H9 (cell line): Measurements from ENCODE around the gene GALR3. TPM values are rescaled to one million over a fixed set of nuclear protein-coding genes. Genes with fewer than 3 reads are reported as not detected.

ENCODE experiments used
- DNase-seq: peaks from one replicate; pipeline ENCODE4 v3.0.0-alpha.2; 2017
- H2AFZ ChIP-seq: one replicate; pipeline ENCODE4 v1.6.1; 2013; ENCODE audit warnings: mild to moderate bottlenecking, low read length, control low read depth, moderate library complexity
- H2AK5ac ChIP-seq: 2 replicates; pipeline ENCODE4 v1.6.1; 2013; ENCODE audit warnings: low read length, control low read depth, mixed read lengths; ENCODE audit not compliant: insufficient read length
- H2BK120ac ChIP-seq: one replicate; pipeline ENCODE4 v1.6.1; 2013; ENCODE audit warnings: low read depth, mild to moderate bottlenecking, low read length, control low read depth, inconsistent platforms; ENCODE audit not compliant: poor library complexity, severe bottlenecking
- H2BK12ac ChIP-seq: 2 replicates; pipeline ENCODE4 v1.6.1; 2013; ENCODE audit warnings: low read length, control low read depth, mixed read lengths, low read depth; ENCODE audit not compliant: insufficient read length
- H2BK15ac ChIP-seq: 2 replicates; pipeline ENCODE4 v1.6.1; 2013; ENCODE audit warnings: low read depth, low read length, control low read depth
- H2BK20ac ChIP-seq: one replicate; pipeline ENCODE4 v1.6.1; 2013; ENCODE audit warnings: low read depth, mild to moderate bottlenecking, low read length, control low read depth, inconsistent platforms; ENCODE audit not compliant: poor library complexity, severe bottlenecking
- H2BK5ac ChIP-seq: 2 replicates; pipeline ENCODE4 v1.6.1; 2013; ENCODE audit warnings: low read length, control low read depth, mixed read lengths; ENCODE audit not compliant: insufficient read length
- H3K14ac ChIP-seq: 2 replicates; pipeline ENCODE4 v1.6.1; 2013; ENCODE audit warnings: low read length, control low read depth; ENCODE audit not compliant: insufficient read depth
- H3K18ac ChIP-seq: 2 replicates; pipeline ENCODE4 v1.6.1; 2013; ENCODE audit warnings: low read depth, mild to moderate bottlenecking, mixed read lengths, low read length, control low read depth; ENCODE audit not compliant: insufficient read length
- H3K23ac ChIP-seq: 2 replicates; pipeline ENCODE4 v1.6.1; 2013; ENCODE audit warnings: low read length, control low read depth, mixed read lengths, low read depth; ENCODE audit not compliant: insufficient read length
- H3K23me2 ChIP-seq: 2 replicates; pipeline ENCODE4 v1.6.1; 2013; ENCODE audit warnings: low read depth, mild to moderate bottlenecking, mixed read lengths, low read length, control low read depth; ENCODE audit not compliant: insufficient read length, poor library complexity, severe bottlenecking
- H3K27ac ChIP-seq: 2 replicates; pipeline ENCODE4 v1.5.1; 2013; ENCODE audit warnings: low read length, control low read depth, mixed read lengths, low read depth; ENCODE audit not compliant: insufficient read length
- H3K27me3 ChIP-seq: 2 replicates; pipeline ENCODE4 v1.6.1; 2013; ENCODE audit warnings: low read length, control low read depth, inconsistent platforms; ENCODE audit not compliant: insufficient read depth
- H3K4ac ChIP-seq: 2 replicates; pipeline ENCODE4 v1.6.1; 2013; ENCODE audit warnings: low read depth, mild to moderate bottlenecking, control low read depth, inconsistent platforms, low read length, moderate library complexity
- H3K4me1 ChIP-seq: 2 replicates; pipeline ENCODE4 v1.6.1; 2013; ENCODE audit warnings: low read length, control low read depth, inconsistent platforms; ENCODE audit not compliant: insufficient read depth
- H3K4me2 ChIP-seq: 2 replicates; pipeline ENCODE4 v1.6.1; 2013; ENCODE audit warnings: low read length, control low read depth, mixed read lengths; ENCODE audit not compliant: insufficient read length, insufficient read depth
- H3K56ac ChIP-seq: 2 replicates; pipeline ENCODE4 v1.6.1; 2013; ENCODE audit warnings: low read depth, mild to moderate bottlenecking, mixed read lengths, low read length, control low read depth; ENCODE audit not compliant: insufficient read length
- H3K79me1 ChIP-seq: 2 replicates; pipeline ENCODE4 v1.6.1; 2013; ENCODE audit warnings: low read depth, mild to moderate bottlenecking, moderate library complexity, low read length, control low read depth, inconsistent platforms; ENCODE audit not compliant: insufficient read depth, poor library complexity, severe bottlenecking
- H3K79me2 ChIP-seq: 2 replicates; pipeline ENCODE4 v1.6.1; 2013; ENCODE audit warnings: low read length, control low read depth, inconsistent platforms; ENCODE audit not compliant: insufficient read depth
- H3K9ac ChIP-seq: 2 replicates; pipeline ENCODE4 v1.6.1; 2013; ENCODE audit warnings: low read length, control low read depth, mixed read lengths; ENCODE audit not compliant: insufficient read length; ENCODE audit errors: extremely low read depth
- H3K9me3 ChIP-seq: one replicate; pipeline ENCODE4 v1.6.1; 2013; ENCODE audit warnings: low read depth, low read length, inconsistent platforms; ENCODE audit not compliant: control insufficient read depth
- H3T11ph ChIP-seq: one replicate; pipeline ENCODE4 v1.6.1; 2013; ENCODE audit warnings: mild to moderate bottlenecking, low read length, control low read depth, inconsistent platforms
- H4K20me1 ChIP-seq: one replicate; pipeline ENCODE4 v1.6.1; 2013; ENCODE audit not compliant: control insufficient read depth, insufficient read length, insufficient read depth
- H4K5ac ChIP-seq: 2 replicates; pipeline ENCODE4 v1.6.1; 2013; ENCODE audit warnings: low read depth, mild to moderate bottlenecking, mixed read lengths, low read length, control low read depth; ENCODE audit not compliant: insufficient read length
- H4K8ac ChIP-seq: replicated peaks from 2 replicates; pipeline ENCODE4 v1.6.1; 2013; ENCODE audit warnings: low read length, control low read depth, mixed read lengths, low read depth; ENCODE audit not compliant: insufficient read length
- H4K91ac ChIP-seq: 2 replicates; pipeline ENCODE4 v1.6.1; 2013; ENCODE audit warnings: low read depth, mild to moderate bottlenecking, moderate library complexity, mixed read lengths, low read length, control low read depth; ENCODE audit not compliant: insufficient read length
- H3K27ac Mint-ChIP-seq, 3 experiments: 2 replicates in 2 of 3; 3 replicates in 1 of 3; pipeline ENCODE4 v1.8.0; 2020 to 2021; ENCODE audit warnings: mixed read lengths in 3 of 3, mild to moderate bottlenecking in 1 of 3, moderate library complexity in 1 of 3
- H3K27me3 Mint-ChIP-seq: 2 replicates; pipeline ENCODE4 v1.8.0; 2021; ENCODE audit warnings: low read depth, mild to moderate bottlenecking, moderate library complexity, mixed read lengths
- H3K36me3 Mint-ChIP-seq, 3 experiments: 2 replicates in 2 of 3; 3 replicates in 1 of 3; pipeline ENCODE4 v1.8.0; 2020 to 2021; ENCODE audit warnings: low read depth in 3 of 3, mixed read lengths in 3 of 3; ENCODE audit not compliant: insufficient read depth in 1 of 3
- H3K4me1 Mint-ChIP-seq, 2 experiments: 2 replicates each; pipeline ENCODE4 v1.8.0; 2020; ENCODE audit warnings: mixed read lengths in 2 of 2
- H3K4me3 Mint-ChIP-seq, 2 experiments: 2 replicates in 1 of 2; 3 replicates in 1 of 2; pipeline ENCODE4 v1.8.0; 2020 to 2021; ENCODE audit warnings: mild to moderate bottlenecking in 2 of 2, mixed read lengths in 2 of 2, moderate library complexity in 1 of 2
- H3K9me3 Mint-ChIP-seq, 2 experiments: 2 replicates in 1 of 2; 3 replicates in 1 of 2; pipeline ENCODE4 v1.8.0; 2020; ENCODE audit warnings: mild to moderate bottlenecking in 2 of 2, mixed read lengths in 2 of 2, moderate library complexity in 1 of 2
- WGBS: extraction: QIAGEN DNeasy Blood & Tissue Kit; methylation state at CpG from one replicate; pipeline ENCODE4 v1.1.7; 2013; ENCODE audit warnings: missing lambda C conversion rate, low lambda C conversion rate, mixed read lengths; ENCODE audit not compliant: insufficient read length; ENCODE audit errors: extremely low coverage; 5-methylcytosine and 5-hydroxymethylcytosine counted together
- total RNA-seq: library from RNA; stranded (reverse); gene quantifications from 2 replicates; pipeline ENCODE4 v1.2.1, GENCODE V29; 2021
- TF ChIP-seq, protein P1 (sequence below): fragments of 200-600 bp; sonication (generic); conservative IDR thresholded peaks from 3 replicates; pipeline ENCODE4 v1.8.0; 2021; ENCODE audit warnings: antibody characterized with exemption, mild to moderate bottlenecking

Gene GALR3
- total RNA-seq, 1 experiment from 2014 or later: 0.59 TPM

DNA sequence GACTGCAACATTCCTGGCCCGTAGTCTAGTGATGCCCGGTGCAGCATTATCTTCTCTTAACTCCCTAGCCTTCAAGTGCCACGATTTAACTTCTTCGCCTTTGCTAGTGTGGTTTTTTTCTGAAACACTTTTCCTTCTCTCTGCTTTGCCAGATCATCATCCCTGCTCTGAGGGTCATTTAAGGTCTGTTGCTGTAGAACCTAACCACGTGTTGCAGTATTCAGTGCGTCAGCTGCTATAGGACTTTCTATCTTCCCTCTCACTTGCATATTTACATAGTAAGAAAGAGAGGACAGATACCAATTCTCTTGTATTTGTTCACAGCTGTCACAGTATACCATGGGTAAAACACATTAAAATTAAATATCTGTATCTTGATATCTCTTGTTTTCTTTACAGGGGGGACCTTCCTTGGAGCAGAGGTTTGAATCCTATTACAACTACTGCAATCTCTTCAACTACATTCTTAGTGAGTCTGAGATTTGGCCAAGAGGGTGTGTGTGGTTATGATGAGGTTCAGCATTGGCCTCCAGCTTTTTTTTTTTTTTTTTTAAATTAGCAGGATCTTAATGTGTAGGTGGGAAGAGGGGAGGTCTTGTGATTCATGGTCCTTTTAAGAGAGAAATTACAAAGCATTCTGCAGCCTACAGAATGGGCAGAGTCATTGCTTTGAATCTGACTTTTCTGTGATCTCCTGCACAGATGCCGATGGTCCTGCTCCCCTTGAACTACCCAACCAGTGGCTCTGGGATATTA, 39.6 kb downstream of the GALR3 start:
- Mint-ChIP-seq H3K4me3 (no peak overlapping the region), H3K9me3 (no peaks in the 10 kb centered on the region), H3K4me1 (peaks cover 4 to 10% of the 10 kb centered on the region in 2 experiments; a peak in 3 of 4 replicates), H3K27ac (peak overlapping the region; percentile 15 to 90 (median 32); a peak in 4 of 7 replicates), H3K36me3 (peaks cover 59 to 96% (median 89%) of the 10 kb centered on the region in 3 experiments), H3K27me3 (no peaks in the 10 kb centered on the region)
- no peak overlapping the region for H2BK12ac ChIP-seq
- no peaks in the 10 kb centered on the region for H3K4me1 ChIP-seq
- peaks cover 3% of the 10 kb centered on the region for H3K79me1 ChIP-seq
- no peak overlapping the region for H4K5ac ChIP-seq
- no peak overlapping the region for H3K23ac ChIP-seq
- no peaks in the 10 kb centered on the region for H3K27me3 ChIP-seq
- no peak overlapping the region for H3K18ac ChIP-seq
- DNase-seq: no peak
- no peak overlapping the region for H3K27ac ChIP-seq
- H3K14ac ChIP-seq: no peak overlapping the region
- H3T11ph ChIP-seq: no peak overlapping the region
- H3K4me2 ChIP-seq: no peak overlapping the region
- no peak overlapping the region for H2AFZ ChIP-seq
- no peak overlapping the region for H4K8ac ChIP-seq
- H3K9me3 ChIP-seq: no peaks in the 10 kb centered on the region
- TF ChIP-seq, protein P1, sequence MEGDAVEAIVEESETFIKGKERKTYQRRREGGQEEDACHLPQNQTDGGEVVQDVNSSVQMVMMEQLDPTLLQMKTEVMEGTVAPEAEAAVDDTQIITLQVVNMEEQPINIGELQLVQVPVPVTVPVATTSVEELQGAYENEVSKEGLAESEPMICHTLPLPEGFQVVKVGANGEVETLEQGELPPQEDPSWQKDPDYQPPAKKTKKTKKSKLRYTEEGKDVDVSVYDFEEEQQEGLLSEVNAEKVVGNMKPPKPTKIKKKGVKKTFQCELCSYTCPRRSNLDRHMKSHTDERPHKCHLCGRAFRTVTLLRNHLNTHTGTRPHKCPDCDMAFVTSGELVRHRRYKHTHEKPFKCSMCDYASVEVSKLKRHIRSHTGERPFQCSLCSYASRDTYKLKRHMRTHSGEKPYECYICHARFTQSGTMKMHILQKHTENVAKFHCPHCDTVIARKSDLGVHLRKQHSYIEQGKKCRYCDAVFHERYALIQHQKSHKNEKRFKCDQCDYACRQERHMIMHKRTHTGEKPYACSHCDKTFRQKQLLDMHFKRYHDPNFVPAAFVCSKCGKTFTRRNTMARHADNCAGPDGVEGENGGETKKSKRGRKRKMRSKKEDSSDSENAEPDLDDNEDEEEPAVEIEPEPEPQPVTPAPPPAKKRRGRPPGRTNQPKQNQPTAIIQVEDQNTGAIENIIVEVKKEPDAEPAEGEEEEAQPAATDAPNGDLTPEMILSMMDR: no peak
- no peak overlapping the region for H2BK20ac ChIP-seq
- no peaks in the 10 kb centered on the region for H3K23me2 ChIP-seq
- H3K9ac ChIP-seq: no peak overlapping the region
- H3K79me2 ChIP-seq: no peaks in the 10 kb centered on the region
- no peak overlapping the region for H3K4ac ChIP-seq
- H3K56ac ChIP-seq: no peak overlapping the region
- no CpG with 5 or more reads among the region's 7 CpGs for WGBS
- H4K91ac ChIP-seq: no peak overlapping the region
- H2BK120ac ChIP-seq: no peak overlapping the region
- H2BK5ac ChIP-seq: no peak overlapping the region
- no peak overlapping the region for H2BK15ac ChIP-seq
- no peak overlapping the region for H2AK5ac ChIP-seq
- no peaks in the 10 kb centered on the region for H4K20me1 ChIP-seq
